HG02588 (cell line): ENCODE data around the gene WDR43.
"Not testable (repeated sequence)": the region's sequence is repeated elsewhere in the genome, so short reads cannot be mapped to it uniquely, and the experiment has no call there.

ENCODE experiments used
- ATAC-seq: cut with Tn5 transposase; IDR thresholded peaks from one replicate; pipeline ENCODE4 v1.9.1; 2021; ENCODE audit warnings: mild to moderate bottlenecking, moderate library complexity; ENCODE audit not compliant: unreplicated experiment

WDR43 gene

DNA sequence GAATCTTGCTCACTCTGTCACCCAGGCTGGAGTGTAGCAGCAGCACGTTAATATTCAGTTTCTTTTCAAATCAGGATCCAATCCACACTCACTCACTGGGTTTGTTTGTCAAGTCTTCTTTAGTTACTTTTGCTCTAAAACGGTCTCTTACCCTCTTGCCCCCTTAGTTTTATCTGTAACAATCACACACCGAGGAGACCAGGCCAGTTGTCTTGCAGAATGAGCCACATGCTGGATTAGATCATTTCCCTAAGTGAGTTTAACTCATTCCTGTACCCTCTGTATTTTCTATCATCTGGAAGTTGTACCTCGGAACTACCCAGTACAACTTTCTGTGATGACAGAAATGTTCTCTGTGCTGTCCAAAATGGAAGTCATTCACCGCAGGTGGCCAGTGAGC, 65.9 kb downstream of the WDR43 start:
- ATAC-seq = no peak

GRCh38 chr2:28962505-28962904, 68.0 kb downstream of the WDR43 start:
- no peak for ATAC-seq

DNA sequence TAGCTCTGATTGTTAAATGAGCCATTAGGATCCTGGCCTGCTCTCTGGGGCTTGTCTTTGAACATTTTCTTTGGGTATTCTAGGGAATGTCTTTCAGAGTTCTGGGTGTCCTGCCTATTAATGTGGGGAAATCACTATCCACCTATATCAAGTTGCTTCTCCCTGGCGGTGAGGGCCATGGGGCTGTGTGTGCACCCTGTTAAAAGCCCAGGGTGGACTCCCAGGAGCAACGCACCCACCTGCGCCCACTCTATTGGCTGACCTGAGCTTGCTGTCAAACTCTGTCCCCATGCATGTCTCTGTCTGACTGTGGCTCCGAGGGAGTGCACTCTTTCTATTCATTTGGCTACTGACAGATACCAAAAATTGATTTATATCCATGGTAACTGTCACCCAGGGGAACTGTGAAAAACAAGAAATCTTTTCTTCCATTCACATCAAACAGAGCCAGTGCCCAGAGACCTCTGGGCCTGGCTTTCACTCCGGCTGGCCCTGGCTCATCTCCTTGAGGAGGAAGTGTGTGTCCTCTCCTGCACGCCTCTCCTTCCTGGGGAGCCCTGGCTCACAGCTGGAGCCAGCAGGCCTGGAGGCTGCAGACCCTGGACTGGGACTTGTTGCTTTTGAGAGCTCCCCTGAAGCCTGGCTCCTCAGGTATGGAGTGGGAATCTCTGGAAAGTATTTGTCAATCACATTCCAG, 76.1 kb downstream of the WDR43 start:
- ATAC-seq = no peak

DNA sequence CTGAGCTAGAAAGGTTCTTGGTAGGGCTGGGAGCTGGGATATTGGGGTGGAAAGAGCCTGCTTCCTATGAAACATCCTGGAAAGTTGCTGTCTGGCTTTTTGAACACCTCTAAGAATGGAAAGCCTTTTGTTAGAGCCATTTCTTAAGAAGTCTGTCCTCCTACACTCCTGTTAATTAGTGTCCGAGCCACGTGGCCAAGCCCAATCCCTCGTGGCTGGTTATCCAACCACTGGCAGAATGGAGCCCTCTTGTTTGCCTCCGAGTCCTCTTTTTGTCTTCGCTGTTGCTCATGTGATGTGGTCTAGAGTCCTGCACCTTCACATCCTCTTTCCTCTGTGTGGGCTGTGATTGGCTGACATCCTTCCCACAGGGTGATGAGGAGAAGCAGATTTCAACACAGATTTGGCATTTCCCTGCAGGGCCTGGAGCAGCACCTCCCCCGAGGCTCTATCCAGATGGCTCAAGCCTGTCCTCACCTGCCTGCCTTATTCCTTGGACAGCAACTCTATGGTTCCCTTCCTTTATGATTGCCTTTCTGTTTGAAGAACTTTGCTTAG, 78.4 kb downstream of the WDR43 start:
- no peak for ATAC-seq

GRCh38 chr2:28974252-28974651, 79.8 kb downstream of the WDR43 start:
- no peak for ATAC-seq

GRCh38 chr2:28975671-28976070, 81.2 kb downstream of the WDR43 start:
- no peak for ATAC-seq

- ATAC-seq = no peak
These were observed 82.1 kb downstream of the WDR43 start for GRCh38 chr2:28976584-28976983.

- ATAC-seq = no peak
These were observed 82.9 kb downstream of the WDR43 start for GRCh38 chr2:28977176-28977875.

DNA sequence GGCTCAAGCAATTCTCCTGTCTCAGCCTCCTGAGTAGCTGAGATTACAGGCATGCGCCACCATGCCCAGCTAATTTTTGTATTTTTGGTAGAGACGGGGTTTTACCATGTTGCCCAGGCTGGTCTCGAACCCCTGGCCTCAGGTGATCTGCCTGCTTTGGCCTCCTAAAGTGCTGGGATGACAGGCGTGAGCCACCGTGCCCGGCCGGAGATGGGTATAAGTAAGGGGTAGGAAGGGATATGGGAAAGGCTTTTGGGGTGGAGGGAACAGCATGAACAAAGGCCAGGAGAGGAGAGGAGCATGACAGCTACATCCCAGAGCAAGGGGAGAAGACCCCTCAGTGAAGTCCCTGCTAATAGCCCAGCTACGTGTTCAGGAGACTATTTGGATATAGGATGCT, 83.5 kb downstream of the WDR43 start:
- not testable (repeated sequence) for ATAC-seq

- no peak for ATAC-seq
These were observed 84.1 kb downstream of the WDR43 start for GRCh38 chr2:28978606-28979005.

GRCh38 chr2:28979041-28979440, 84.6 kb downstream of the WDR43 start:
- ATAC-seq = no peak

DNA sequence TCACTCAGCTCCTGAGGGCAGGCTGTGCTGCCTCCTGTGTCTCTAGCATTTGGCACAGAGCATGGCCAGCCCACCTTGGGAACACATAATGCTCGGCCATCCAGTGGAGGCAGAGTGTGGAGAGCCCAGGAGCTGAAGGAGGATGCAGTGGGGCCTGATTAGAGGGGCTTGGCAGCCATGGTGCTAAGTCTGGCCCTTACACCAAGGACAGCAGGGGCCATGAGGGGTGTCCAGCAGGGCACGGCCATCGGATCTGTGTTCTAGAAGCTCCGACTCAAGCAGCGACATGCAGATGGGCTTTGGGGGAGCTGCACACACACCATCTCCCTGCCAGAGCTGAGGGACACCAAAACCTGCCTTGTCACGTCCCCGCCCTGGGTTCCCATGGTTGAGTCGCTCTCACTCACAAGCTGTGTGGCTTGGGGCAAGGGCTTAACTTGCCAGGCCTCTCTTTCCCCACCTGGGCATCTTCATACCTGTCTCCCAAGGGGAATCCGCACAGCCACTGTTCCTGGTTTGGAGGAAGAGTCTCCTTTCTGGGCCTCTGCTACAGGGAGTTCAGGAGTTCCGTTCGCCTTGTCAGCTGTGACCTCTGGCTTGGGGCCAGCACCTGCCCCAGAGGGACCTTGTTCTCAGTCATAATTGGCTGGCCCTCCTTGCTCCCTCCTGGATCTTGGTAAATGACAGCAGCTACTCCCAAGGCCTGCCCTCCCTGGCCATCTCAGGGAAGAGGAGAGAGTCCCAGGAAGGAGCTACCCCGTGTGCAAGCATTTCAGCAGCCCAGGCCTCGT, 85.3 kb downstream of the WDR43 start:
- ATAC-seq = no peak

DNA sequence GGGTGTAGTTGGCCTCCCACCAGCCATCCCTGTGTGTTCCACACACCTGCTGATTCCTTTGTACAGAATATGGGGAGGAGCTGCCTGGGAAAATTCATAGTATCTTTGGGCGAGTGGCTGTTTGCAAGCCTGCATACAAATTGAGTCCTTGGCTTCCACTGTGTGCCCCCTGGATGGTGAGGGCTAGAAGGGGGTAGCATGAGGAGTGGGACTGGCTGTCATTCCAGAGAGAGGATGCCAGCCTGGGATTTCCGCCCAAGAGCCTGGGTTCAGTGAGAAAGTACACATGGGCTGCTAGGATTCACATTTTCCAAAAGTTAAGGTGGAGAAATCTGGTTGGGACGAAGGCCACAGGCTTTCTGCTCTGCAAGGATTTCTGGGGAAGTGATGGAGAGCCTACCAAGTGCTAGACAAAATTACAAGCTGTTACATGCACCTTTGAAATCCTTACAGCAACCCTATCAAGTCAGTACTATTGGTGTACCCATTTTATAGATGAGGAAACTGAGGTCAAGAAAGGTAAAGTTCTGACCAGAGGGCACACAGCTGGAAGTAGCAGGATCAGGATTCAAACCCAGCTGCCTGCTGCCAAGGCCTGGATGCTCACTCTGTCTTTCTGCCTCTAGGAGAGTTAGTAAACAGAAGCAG, 86.0 kb downstream of the WDR43 start:
- no peak for ATAC-seq

GRCh38 chr2:28981016-28981441, 86.6 kb downstream of the WDR43 start, which contains the start of gene TOGARAM2:
TOGARAM2 (plus strand) TSS chr2:28981298; CDS start chr2:28994835, 13,537 bp downstream.
- ATAC-seq = no peak

DNA sequence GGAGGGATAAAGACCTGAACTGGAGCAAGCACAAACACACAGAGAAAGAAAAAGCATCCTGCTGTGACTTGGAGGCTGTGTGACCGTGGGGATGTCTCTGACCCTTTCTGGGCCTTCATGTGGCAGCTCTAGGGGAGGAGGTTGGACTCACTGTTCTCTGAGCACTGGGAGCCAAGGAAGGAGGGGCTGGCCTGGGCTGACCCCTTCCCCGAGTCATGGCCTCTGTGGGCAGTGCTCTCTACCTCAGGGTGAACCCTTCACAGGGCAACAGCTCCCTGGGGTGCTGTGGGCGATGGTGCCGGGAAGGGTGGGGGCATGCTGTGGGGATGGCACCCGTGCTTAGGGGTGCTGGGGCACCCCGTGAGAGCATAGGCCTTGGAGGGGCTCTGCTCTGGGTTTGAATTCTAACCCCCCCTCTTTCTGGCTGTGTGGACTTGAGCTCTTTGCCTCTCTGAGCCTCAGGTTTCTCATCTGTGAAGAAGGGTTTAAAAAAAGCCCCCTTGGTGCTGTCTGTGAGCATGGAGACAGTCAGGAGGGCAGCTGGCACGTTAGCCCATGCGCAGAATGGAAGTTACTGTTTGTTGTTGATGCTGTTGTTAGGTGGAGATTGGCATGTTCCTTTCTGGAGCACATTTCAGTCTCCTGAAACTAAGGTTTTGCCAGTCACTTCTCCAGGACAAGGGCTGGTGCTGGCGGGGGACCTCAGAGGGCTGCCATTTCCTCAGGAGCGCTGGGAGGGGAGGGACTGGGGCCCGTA, 87.3 kb downstream of the WDR43 start:
- ATAC-seq = no peak

- no peak for ATAC-seq
These were observed 88.0 kb downstream of the WDR43 start for GRCh38 chr2:28982381-28982950.

- no peak for ATAC-seq
These were observed 92.0 kb downstream of the WDR43 start for GRCh38 chr2:28986429-28986828.

GRCh38 chr2:28989973-28990372, 95.5 kb downstream of the WDR43 start:
- no peak for ATAC-seq

- ATAC-seq = no peak
These were observed 96.0 kb downstream of the WDR43 start for GRCh38 chr2:28990445-28990844.

GRCh38 chr2:28991021-28991420, 96.6 kb downstream of the WDR43 start:
- no peak for ATAC-seq
